Left lobe of liver (tissue), 2 donors: ENCODE data around the gene ING2. TPM values are rescaled to one million over a fixed set of nuclear protein-coding genes. Genes with fewer than 3 reads are reported as not detected.
"Not testable (repeated sequence)": the region's sequence is repeated elsewhere in the genome, so short reads cannot be mapped to it uniquely, and the experiment has no call there.

Experiments
- ATAC-seq: fragments of 200-7000 bp; cut with Tn5 transposase; one replicate; pipeline ENCODE4 v1.9.1; 2020; ENCODE audit warnings: mild to moderate bottlenecking, moderate library complexity
- DNase-seq: peaks from one replicate; pipeline ENCODE4 v3.0.0-alpha.2; 2020; ENCODE audit warnings: low spot score
- total RNA-seq: library from RNA; stranded (reverse); gene quantifications from one replicate; pipeline ENCODE4 v1.2.1, GENCODE V29; 2021
- donor health status: DM: no; HTN: no; CAD: no; lungs with moderate emphysema.
- donor health status: DM: no; HTN: yes; CAD: no.

The ING2 gene
- total RNA-seq, 1 donor from 2014 or later = 5.0 TPM

DNA sequence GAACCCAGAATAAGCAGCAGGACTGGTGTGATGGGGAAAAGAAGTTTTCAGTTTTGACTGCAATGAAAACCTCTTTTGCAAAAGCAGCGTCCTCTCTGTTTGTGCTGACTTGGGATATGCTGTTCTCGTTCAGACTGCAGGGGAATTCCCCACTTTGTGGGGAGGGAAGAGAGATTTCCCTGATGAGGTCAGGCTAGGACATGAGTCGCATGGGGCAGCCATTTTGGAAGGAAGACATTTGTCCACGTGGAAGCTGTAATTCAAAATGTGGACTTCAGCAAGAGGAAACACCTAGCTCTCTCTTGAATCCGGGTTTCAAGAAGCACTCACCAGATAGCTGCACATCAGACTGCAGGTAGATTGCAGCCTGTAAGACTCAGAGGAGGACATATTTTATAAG, 39.3 kb downstream of the ING2 start:
- no peak for ATAC-seq
- no peak for DNase-seq

DNA sequence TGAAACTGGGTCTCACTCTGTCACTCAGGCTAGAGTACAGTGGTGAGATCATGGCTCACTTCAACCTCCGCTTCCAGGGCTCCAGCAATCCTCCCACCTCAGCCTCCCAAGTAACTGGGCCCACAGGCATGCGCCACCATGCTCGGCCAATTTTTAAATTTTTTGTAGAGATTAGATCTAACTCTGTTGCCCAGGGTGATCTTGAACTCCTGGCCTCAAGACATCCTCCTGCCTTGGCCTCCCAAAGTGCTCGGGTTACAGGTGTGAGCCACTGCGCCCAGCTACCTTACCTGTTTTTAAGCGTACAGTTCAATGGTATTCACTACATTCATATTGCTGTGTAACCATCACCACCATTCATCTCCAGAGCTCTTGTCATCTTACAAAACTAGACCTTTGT, 41.5 kb downstream of the ING2 start:
- no peak for ATAC-seq
- no peak for DNase-seq

DNA sequence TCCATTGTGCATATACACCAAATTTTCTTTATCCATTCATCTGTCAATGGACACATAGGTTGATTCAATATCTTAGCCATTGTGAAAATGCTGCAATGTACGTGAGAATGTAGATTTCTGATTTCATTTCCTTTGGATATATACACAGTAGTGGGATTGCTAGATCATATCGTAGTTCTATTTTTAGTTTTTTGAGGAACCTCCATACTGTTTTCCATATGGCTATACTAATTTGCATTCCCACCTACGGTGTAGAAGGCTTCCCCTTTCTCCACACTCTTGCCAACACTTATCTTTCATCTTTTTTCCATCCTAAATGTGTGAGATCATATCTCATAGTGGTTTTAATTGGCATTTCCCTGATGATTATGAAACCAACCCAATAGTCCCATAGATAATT, 43.4 kb downstream of the ING2 start:
- DNase-seq (no peak), ATAC-seq (no peak)

DNA sequence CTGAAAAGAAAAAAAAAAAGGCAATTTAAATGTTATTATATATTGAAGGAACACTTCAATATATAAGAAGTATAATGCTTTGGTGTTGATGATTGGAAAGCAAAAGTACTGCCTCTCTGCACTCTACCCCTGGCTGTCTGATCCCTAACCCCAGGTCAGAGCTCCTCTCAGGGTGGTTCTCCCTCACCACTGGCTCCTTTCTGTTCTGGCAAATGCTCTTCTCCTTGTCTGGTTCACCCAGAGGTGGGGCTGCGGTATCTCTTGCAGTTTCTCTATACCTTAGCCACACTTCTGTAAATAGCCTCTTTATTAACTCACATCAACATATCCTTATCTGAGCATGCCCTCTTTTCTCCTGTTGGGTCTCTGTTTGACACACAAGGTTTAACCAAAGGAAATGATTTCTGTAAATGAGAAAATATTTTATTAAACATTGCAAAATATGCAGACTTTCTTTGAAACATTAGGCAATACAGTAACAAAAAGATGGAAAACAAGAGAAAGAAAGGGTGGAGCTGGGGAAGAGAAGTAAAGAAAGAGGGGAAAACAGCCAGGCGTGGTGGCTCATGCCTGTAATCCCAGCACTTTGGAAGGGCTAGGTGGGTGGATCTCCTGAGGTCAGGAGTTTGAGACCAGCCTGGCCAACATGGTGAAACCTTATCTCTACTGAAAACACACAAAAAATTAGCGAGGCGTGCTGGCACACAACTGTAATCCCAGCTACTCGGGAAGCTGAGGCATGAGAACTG, 45.7 kb downstream of the ING2 start:
- DNase-seq (no peak), ATAC-seq (no peak)

DNA sequence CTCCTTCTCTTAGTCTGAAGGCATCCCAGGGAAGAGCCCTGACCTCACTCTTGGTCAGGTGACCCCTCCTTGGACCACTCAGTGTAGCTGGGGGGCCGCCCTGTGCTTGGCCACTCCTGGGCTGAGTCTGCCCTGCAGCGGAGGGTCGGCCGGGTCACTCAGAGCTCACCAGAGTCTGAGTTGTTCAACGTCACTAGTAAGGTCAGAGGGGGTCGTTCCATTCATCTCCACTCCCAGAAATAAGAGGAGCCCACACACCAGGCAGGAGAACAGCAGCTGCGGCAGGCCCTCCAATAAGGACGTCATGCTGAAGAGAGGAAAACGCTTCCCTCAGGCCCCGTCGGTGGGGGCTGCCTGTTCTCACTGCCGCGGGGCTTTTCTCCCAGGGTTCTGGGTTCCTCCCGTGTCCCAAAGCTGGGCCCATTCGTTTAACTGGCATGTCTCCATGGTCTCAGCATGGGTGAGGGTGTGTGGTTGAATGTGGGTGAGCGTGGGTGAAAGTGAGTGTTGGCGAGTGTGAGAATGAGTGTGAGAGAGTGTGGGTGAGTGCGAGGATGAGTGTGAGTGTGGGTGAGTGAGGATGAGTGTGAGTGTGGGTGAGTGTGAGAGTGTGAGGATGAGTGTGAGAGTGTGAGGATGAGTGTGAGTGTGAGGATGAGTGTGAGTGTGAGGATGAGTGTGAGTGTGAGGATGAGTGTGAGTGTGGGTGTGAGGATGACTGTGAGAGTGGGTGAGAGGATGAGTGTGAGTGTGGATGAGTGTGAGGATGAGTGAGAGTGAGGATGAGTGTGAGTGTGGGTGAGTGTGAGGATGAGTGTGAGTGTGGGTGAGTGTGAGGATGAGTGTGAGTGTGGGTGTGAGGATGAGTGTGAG, 47.7 kb downstream of the ING2 start:
- no peak for DNase-seq
- no peak for ATAC-seq

DNA sequence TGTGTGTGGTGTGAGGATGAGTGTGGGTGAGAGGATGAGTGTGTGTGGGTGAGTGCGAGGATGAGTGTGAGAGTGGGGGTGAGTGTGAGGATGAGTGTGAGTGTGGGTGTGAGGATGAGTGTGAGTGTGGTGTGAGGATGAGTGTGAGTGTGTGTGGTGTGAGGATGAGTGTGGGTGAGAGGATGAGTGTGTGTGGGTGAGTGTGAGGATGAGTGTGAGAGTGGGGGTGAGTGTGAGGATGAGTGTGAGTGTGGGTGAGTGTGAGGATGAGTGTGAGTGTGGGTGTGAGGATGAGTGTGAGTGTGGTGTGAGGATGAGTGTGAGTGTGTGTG, 48.3 kb downstream of the ING2 start:
- not testable (repeated sequence) for ATAC-seq, DNase-seq

DNA sequence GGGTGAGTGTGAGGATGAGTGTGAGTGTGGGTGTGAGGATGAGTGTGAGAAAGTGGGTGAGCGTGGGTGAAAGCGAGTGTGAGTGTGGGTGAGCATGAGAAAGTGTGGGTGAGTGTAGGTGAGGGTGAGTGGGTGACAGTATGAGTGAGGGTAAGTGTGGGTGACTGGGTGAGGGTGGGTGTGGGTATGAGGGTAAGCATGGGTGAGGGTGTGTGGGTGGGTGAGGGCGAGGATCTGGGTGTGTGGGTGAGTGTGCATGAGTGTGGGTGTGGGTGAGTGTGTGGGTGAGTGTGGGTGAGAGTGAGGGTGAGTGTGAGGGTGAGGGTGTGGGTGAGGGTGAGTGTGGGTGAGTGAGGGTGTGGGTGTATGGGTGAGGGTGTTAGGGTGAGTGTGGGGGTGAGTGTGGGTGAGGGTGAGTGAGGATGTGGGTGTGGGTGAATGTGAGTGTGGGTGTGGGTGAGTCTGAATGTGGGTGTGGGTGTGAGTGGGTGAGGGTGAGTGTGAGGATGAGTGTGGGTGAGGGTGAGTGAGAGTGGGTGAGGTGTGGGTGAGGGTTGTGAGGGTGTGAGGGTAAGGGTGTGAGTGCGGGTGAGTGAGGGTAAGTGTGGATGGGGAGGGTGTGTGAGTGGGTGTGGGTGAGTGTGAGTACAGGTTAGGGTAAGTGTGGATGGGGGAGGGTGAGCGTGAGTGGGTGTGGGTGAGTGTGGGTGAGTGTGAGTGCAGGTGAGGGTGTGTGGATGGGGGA, 48.9 kb downstream of the ING2 start:
- ATAC-seq = no peak

DNA sequence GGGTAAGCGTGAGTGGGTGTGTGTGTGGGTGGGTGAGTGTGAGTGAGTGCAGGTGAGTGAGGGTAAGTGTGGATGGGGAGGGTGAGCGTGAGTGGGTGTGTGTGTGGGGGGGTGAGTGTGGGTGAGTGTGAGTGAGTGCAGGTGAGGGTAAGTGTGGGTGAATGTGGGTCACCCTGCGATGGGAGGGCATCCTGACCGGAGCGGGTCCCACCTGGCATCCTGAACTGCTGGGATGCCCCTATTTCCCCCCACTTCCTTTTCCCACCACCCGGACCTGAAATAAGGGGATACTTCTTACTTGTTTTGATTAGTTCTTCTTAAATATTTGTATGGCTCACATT, 49.5 kb downstream of the ING2 start:
- ATAC-seq = no peak
- no peak for DNase-seq

More for the DNA sequence above, 48.9 kb downstream of the ING2 start:
- DNase-seq = no peak

DNA sequence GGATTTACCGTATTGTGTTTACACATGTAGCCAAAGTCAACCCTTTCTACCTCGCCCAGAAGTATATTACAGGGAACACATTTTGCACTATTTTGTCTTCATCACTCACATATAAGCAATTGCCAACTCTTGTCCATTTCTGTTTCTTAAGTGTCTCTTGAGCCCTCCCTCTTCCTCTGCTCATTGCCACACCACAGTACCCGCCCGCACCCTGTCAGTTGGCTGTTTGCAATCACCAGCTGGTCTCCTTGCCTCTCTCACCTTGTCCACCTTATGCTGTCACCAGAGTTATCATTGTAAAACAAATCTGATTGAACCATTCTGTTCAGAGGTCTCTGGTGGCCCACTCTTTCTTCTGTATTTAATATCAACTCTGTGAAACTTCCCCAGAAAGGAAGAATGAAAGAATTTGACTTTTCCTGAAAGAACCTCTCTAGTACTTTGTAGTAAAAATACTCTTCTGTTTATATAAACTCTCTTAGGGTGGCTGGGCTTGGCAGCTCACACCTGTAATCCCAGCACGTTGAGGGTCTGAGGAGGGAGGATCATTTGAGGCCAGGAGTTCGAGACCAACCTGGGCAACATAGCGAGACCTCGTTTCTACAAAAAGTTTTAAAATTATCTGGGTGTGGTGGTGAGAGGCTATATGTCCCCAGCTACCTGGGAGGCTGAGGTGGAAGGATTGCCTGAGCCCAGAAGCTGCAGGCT, 50.2 kb downstream of the ING2 start:
- no peak for ATAC-seq

DNA sequence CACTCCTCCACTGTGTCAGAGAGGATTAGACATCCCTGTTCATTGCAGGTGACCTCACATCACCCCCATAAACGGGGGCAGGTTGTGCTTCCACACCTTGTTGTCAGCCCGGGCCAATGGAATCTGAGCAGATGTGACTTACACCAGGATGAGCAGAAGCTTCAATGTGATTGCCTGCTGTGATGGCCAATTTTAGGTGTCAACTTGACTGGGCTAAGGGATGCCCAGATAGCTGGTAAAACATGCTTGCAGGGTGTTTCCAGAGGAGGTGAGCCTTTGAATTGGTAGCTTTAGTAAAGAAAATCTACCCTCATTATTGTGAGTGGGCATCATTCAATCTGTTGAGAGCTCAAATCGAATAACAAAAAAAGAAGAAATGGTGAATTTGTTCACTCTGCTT, 52.1 kb downstream of the ING2 start:
- ATAC-seq (no peak), DNase-seq (no peak)

More for the DNA sequence above, 50.2 kb downstream of the ING2 start:
- DNase-seq = no peak

DNA sequence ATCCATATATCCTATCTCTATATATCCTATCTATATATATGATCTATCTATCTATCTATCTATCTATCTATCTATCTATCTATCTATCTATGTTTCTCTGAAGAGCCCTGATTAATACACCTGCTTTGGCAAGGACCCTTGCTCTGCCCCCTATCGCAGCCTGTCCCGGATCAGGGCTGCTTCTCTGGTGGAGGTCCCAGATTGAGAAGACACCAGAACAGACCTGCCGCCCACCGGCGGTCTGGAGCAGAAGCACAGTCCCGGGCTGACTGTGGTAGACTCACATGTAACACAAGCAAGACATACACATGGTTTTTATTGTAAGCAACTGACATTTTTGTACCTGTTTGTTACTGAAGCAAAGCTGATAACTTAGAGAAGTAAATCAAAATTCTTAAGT, 52.8 kb downstream of the ING2 start:
- ATAC-seq (no peak), DNase-seq (no peak)

DNA sequence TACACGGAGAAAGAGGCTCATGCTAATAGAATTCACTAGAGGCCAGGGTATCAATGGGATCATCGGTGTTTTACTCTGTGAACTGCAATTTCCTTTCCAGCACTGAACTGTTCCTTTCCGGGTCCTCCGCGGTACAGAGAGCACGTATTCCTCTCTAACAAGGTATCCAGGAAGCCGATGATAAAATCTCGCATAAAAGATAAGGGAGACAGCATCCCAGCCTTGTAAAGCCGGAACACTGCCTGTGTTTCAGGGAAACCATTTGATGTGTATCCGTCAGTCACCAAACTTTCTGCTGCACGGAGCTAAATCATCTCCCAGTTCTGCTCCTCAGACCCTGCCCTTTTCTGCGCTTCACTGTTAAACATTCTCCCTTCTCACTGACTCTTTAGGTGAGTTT, 54.0 kb downstream of the ING2 start:
- ATAC-seq (no peak), DNase-seq (no peak)

DNA sequence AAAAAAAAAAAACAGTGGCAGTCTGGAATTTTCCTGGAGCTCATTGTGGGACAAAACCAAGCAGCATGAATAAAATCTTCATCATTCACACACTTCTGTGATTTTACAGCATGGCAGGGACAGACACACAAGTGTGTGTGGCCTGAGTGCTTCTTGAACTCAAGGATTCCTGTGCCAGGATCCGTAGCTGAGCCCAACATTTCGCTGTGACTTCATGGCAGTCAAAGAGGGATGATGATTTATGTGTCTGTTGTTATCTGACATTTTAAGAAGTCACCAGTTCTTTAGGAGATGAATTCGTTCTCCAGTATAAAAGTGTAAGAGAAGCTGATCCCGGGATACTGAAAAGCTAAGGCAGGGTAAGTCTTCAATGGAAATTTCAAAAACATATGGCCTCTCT, 57.0 kb downstream of the ING2 start:
- ATAC-seq = no peak
- no peak for DNase-seq

Other genes with a start within 250 kb of the ING2 start
- gene CLDN22, start 184.8 kb upstream of the ING2 start, total RNA-seq = not detected
- gene CLDN24, start 182.6 kb upstream of the ING2 start, total RNA-seq = not detected
- 6.8 TPM for gene CDKN2AIP, start 60.4 kb upstream of the ING2 start, total RNA-seq
- gene RWDD4, start 154.1 kb downstream of the ING2 start, total RNA-seq = 7.9 TPM
- 15.6 TPM for gene TRAPPC11, start 154.2 kb downstream of the ING2 start, total RNA-seq